Measurements from ENCODE around the gene KIF17.

The KIF17 gene

DNA sequence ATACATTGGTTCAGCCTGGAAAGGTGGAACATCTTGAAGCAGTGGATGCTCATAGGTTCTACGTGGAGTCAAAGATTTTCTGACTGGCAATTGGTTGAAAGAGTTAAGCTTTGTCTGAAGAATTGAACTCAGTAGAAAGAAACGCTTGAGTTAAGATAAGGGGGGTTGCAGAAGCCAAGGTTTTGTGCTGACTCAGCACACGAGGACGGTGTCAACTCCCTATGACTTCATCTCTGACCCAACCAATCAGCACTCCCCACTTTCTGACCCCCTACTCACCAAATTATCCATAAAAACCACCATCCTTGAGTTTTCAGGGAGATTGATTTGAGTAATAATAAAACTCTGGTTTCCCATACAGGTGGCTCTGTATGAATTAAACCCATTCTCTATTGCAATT lies 87.1 kb downstream of the KIF17 start:
- Histone ChIP-seq H3K36me3 (ENCODE audit: insufficient read depth, insufficient read length, low read length) (no peaks in the 10 kb centered on the region), H3K4me1 (ENCODE audit: insufficient read depth, insufficient read length) (no peaks in the 10 kb centered on the region), H3K4me3 (ENCODE audit: insufficient read length, low read depth) (no peak overlapping the region), H3K9ac (ENCODE audit: insufficient read length, low read depth) (no peak overlapping the region), H3K9me3 (ENCODE audit: insufficient read depth, low read length) (peaks cover 24% of the 10 kb centered on the region), H3K27me3 (ENCODE audit: insufficient read depth, insufficient read length) (no peaks in the 10 kb centered on the region)
- no peak for DNase-seq (ENCODE audit: low read depth, low spot score)
- TF ChIP-seq SUZ12 (IDR thresholded peaks at IDR 0.05; ENCODE audit: extremely low read depth, insufficient read depth, insufficient read length) = no peak
- TF ChIP-seq ZNF274 (IDR thresholded peaks at IDR 0.05; ENCODE audit: low read depth, low read length) = no peak
- no peak for TF ChIP-seq YY1 (IDR thresholded peaks at IDR 0.05; ENCODE audit: insufficient read depth, insufficient read length)

DNA sequence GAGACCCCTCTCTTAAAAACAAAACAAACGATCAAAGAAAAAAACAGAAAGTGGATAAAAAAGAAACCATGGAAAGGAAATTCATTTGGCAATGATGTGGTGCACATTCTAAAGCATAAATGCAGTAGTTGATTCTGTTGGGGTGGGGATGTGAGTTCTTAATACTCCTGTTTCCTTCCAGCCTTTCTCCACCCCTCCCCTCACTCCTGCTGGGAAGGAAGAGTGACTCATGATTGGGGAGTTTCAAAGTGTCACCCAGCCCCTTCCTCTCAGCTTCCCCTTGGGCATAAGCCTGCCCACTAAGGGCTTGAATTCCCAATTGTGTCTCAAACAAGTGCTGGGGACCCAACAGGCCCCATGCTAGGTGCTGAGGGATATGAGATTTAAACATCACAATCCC lies 91.3 kb downstream of the KIF17 start:
- no peak overlapping the region for H3K9ac ChIP-seq (ENCODE audit: insufficient read length, low read depth)

DNA sequence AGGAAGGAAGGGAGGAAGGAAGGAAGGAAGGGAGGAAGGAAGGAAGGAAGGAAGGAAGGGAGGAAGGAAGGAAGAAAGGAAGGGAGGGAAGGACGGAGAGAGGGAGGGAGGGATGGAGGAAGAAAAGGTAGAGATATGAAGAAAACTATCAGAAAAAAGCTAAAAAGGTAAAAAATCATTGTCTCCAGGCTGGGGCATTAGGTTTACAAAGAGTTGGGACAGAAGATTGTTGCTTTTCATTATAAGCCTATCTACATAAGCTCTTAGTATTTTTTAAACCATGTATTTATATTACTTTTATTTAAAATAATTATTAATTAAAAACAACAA lies 91.7 kb downstream of the KIF17 start:
- Histone ChIP-seq H3K9ac (ENCODE audit: insufficient read length, low read depth) (no peak overlapping the region), H3K4me1 (ENCODE audit: insufficient read depth, insufficient read length) (no peaks in the 10 kb centered on the region), H3K27me3 (ENCODE audit: insufficient read depth, insufficient read length) (no peaks in the 10 kb centered on the region), H3K36me3 (ENCODE audit: insufficient read depth, insufficient read length, low read length) (no peaks in the 10 kb centered on the region), H3K4me3 (ENCODE audit: insufficient read length, low read depth) (no peak overlapping the region), H3K9me3 (ENCODE audit: insufficient read depth, low read length) (peaks cover 24% of the 10 kb centered on the region)
- TF ChIP-seq ZNF274 (IDR thresholded peaks at IDR 0.05; ENCODE audit: low read depth, low read length) (no peak), SUZ12 (IDR thresholded peaks at IDR 0.05; ENCODE audit: extremely low read depth, insufficient read depth, insufficient read length) (no peak), YY1 (IDR thresholded peaks at IDR 0.05; ENCODE audit: insufficient read depth, insufficient read length) (no peak)
- DNase-seq (ENCODE audit: low read depth, low spot score) = no peak

More for the DNA sequence above, 91.3 kb downstream of the KIF17 start:
- TF ChIP-seq SUZ12 (IDR thresholded peaks at IDR 0.05; ENCODE audit: extremely low read depth, insufficient read depth, insufficient read length) (no peak), ZNF274 (IDR thresholded peaks at IDR 0.05; ENCODE audit: low read depth, low read length) (no peak), YY1 (IDR thresholded peaks at IDR 0.05; ENCODE audit: insufficient read depth, insufficient read length) (no peak)
- Histone ChIP-seq H3K36me3 (ENCODE audit: insufficient read depth, insufficient read length, low read length) (no peaks in the 10 kb centered on the region), H3K27me3 (ENCODE audit: insufficient read depth, insufficient read length) (no peaks in the 10 kb centered on the region), H3K4me1 (ENCODE audit: insufficient read depth, insufficient read length) (no peaks in the 10 kb centered on the region), H3K9me3 (ENCODE audit: insufficient read depth, low read length) (peaks cover 24% of the 10 kb centered on the region), H3K4me3 (ENCODE audit: insufficient read length, low read depth) (no peak overlapping the region)
- DNase-seq (ENCODE audit: low read depth, low spot score) = no peak

DNA sequence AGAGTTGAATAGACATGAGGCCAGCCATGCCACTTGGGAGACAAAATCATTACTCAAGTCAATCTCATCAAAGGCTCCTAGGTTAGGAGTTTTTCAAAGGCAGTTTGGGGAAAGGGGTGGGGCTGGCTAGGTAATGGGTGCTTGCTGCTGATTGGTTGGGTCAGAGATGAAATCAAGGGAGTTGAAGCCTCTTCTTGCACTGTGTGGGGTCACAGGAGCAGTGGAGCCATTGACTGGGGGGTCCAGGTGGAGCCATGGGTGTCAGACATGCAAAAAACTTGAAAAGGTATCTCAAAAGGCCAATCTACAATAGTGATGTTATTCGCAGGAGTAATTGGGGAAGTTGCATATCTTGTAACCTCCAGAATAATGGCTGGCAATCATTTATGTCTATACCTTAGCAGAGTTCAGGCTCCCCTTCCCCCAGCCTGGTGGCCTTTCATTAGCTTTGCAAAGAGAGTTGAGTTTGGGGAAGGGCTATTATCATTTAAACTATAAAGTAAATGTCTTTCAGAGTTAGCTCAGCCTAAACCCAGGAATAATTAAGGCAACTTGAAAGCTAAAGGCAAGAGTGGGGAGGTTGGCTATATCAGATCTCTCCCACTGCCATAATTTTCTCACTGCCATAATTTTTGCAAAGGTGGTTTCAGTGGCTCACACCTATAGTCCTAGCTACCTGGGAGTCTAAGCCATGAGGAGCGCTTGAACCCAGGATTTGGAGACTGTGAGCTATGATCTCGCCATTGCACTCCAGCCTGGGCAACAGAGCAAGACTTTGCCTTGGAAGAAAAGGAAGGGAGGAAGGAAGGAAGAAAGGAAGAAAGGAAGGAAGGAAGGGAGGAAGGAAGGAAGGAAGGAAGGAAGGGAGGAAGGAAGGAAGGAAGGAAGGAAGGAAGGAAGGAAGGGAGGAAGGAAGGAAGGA lies 92.4 kb downstream of the KIF17 start:
- Histone ChIP-seq H3K27me3 (ENCODE audit: insufficient read depth, insufficient read length) (no peaks in the 10 kb centered on the region), H3K4me1 (ENCODE audit: insufficient read depth, insufficient read length) (no peaks in the 10 kb centered on the region), H3K9ac (ENCODE audit: insufficient read length, low read depth) (no peak overlapping the region), H3K36me3 (ENCODE audit: insufficient read depth, insufficient read length, low read length) (no peaks in the 10 kb centered on the region), H3K9me3 (ENCODE audit: insufficient read depth, low read length) (peaks cover 24% of the 10 kb centered on the region), H3K4me3 (ENCODE audit: insufficient read length, low read depth) (no peak overlapping the region)
- TF ChIP-seq YY1 (IDR thresholded peaks at IDR 0.05; ENCODE audit: insufficient read depth, insufficient read length) = no peak
- no peak for TF ChIP-seq SUZ12 (IDR thresholded peaks at IDR 0.05; ENCODE audit: extremely low read depth, insufficient read depth, insufficient read length)
- no peak for TF ChIP-seq ZNF274 (IDR thresholded peaks at IDR 0.05; ENCODE audit: low read depth, low read length)
- no peak for DNase-seq (ENCODE audit: low read depth, low spot score)

DNA sequence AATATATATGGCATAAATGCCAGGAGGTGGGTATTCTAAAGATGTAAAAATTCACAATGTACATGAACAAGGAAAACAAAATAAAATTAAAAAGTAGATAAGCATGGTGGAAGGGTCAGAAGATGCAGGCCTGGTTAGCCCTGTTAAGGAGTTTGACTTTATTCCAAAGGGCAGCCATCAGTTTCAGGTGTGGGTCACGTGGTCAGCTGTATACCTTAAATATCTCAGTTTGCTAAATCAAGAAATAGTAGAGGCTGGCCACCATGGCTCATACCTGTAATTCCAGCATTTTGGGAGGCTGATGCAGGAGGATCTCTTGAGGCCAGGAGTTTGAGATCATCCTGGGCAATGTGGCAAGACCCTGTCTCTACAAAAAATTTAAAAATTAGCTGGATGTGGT lies 93.1 kb downstream of the KIF17 start:
- TF ChIP-seq YY1 (IDR thresholded peaks at IDR 0.05; ENCODE audit: insufficient read depth, insufficient read length) (no peak), ZNF274 (IDR thresholded peaks at IDR 0.05; ENCODE audit: low read depth, low read length) (no peak), SUZ12 (IDR thresholded peaks at IDR 0.05; ENCODE audit: extremely low read depth, insufficient read depth, insufficient read length) (no peak)
- Histone ChIP-seq H3K9me3 (ENCODE audit: insufficient read depth, low read length) (peaks cover 24% of the 10 kb centered on the region), H3K9ac (ENCODE audit: insufficient read length, low read depth) (no peak overlapping the region), H3K4me3 (ENCODE audit: insufficient read length, low read depth) (no peak overlapping the region), H3K27me3 (ENCODE audit: insufficient read depth, insufficient read length) (no peaks in the 10 kb centered on the region), H3K36me3 (ENCODE audit: insufficient read depth, insufficient read length, low read length) (no peaks in the 10 kb centered on the region), H3K4me1 (ENCODE audit: insufficient read depth, insufficient read length) (no peaks in the 10 kb centered on the region)
- no peak for DNase-seq (ENCODE audit: low read depth, low spot score)

DNA sequence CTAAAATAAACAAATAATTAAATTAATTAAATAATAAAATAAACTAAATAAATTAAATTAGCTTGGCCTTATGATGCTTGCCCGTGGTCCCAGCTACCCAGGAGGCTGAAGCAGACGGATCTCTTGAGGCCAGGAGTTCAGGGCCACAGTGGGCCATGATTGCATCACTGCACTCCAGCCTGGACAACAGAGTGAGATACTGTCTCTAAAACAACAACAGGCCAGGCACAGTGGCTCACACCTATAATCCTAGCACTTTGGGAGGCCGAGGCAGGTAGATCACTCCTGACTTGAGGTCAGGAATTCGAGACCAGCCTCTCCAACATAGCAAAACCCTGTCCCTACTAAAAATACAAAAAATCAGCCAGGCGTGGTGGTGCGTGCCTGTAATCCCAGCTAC lies 96.8 kb downstream of the KIF17 start:
- DNase-seq (ENCODE audit: low read depth, low spot score) = no peak
- peaks cover 2% of the 10 kb centered on the region for H3K4me1 ChIP-seq (ENCODE audit: insufficient read depth, insufficient read length)
- TF ChIP-seq YY1 (IDR thresholded peaks at IDR 0.05; ENCODE audit: insufficient read depth, insufficient read length) (no peak), ZNF274 (IDR thresholded peaks at IDR 0.05; ENCODE audit: low read depth, low read length) (no peak), SUZ12 (IDR thresholded peaks at IDR 0.05; ENCODE audit: extremely low read depth, insufficient read depth, insufficient read length) (no peak)
- H3K36me3 ChIP-seq (ENCODE audit: insufficient read depth, insufficient read length, low read length) = no peaks in the 10 kb centered on the region
- H3K9ac ChIP-seq (ENCODE audit: insufficient read length, low read depth) = no peak overlapping the region
- H3K27me3 ChIP-seq (ENCODE audit: insufficient read depth, insufficient read length) = no peaks in the 10 kb centered on the region
- H3K4me3 ChIP-seq (ENCODE audit: insufficient read length, low read depth) = no peak overlapping the region
- H3K9me3 ChIP-seq (ENCODE audit: insufficient read depth, low read length) = no peaks in the 10 kb centered on the region; the same call in 1 of the 2 replicates

DNA sequence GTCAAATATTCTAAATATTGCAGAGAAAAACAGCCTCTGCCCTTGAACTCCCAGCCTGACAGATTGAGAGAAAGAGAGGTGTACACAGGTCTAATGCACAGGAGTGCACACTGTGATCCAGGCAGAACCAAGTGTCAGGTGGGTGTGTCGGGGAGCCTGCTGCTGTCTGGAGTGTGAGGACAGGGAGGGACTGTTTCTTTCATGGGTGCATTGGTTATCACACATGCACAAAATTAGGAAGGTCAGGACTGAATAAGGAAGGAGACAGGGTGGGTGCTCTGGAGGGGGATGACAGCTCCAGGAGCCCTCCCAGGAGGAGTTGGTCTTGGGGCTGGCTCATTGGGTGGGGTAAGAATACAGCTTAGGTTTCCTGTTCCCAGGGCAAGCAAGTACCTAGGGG lies 97.8 kb downstream of the KIF17 start:
- peaks cover 2% of the 10 kb centered on the region for H3K4me1 ChIP-seq (ENCODE audit: insufficient read depth, insufficient read length)
- H3K9me3 ChIP-seq (ENCODE audit: insufficient read depth, low read length) = no peaks in the 10 kb centered on the region; the same call in 1 of the 2 replicates
- no peak overlapping the region for H3K9ac ChIP-seq (ENCODE audit: insufficient read length, low read depth)
- DNase-seq (ENCODE audit: low read depth, low spot score) = no peak
- H3K27me3 ChIP-seq (ENCODE audit: insufficient read depth, insufficient read length) = no peaks in the 10 kb centered on the region
- H3K4me3 ChIP-seq (ENCODE audit: insufficient read length, low read depth) = no peak overlapping the region
- H3K36me3 ChIP-seq (ENCODE audit: insufficient read depth, insufficient read length, low read length) = no peaks in the 10 kb centered on the region
- TF ChIP-seq ZNF274 (IDR thresholded peaks at IDR 0.05; ENCODE audit: low read depth, low read length) (no peak), SUZ12 (IDR thresholded peaks at IDR 0.05; ENCODE audit: extremely low read depth, insufficient read depth, insufficient read length) (no peak), YY1 (IDR thresholded peaks at IDR 0.05; ENCODE audit: insufficient read depth, insufficient read length) (no peak)
